ENCODE data around the gene SIL1. TPM values are rescaled to one million over a fixed set of nuclear protein-coding genes. Genes with fewer than 3 reads are reported as not detected.

SIL1 gene
- total and polyA plus RNA-seq, 9 of the 15 experiments (the other 6 are each of a cell fraction or from before 2014, with no cell fraction given): 1.3 to 30.5 (median 18.1) TPM

DNA sequence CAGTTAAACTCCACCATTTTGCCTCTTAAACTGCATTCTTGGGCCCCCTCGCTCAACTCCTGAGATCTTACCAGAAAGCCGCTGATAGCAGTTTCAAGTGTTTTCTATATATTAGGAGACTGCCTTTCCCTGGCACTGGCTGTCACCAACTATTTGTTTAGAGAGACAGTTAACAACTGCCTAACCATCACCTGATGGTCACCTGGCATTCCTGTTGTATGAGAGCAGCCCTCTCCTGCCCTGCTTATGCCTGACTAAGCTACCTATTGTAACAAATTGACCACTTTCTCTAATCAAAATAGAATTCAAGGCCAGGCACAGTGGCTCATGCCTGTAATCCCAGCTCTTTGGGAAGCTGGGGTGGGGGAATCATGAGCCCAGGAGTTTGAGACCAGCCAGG lies 28.0 kb upstream of the SIL1 start:
- Histone ChIP-seq H4K20me1 (replicated peaks; ENCODE audit: control insufficient read depth, insufficient read depth, low read length) (no peaks in the 10 kb centered on the region), H3K9me3 (replicated peaks; ENCODE audit: control insufficient read depth, insufficient read depth, low read depth, low read length) (no peaks in the 10 kb centered on the region), H3K9ac (ENCODE audit: insufficient read depth in 1 of 2, low read depth in 2 of 2, low read length in 2 of 2) (no peak overlapping the region), H3K4me1 (replicated peaks in 1 of 2; ENCODE audit: control insufficient read depth in 2 of 2, insufficient read depth in 2 of 2, low read length in 2 of 2) (0 out of 5 replicates have a peak, but pooled peaks cover 0 to 5% of the 10 kb centered on the region in 2 experiments), H3K79me2 (ENCODE audit: control insufficient read depth, insufficient read depth, low read length) (no peaks in the 10 kb centered on the region), H3K27ac (ENCODE audit: extremely low read depth, low read depth, low read length) (no peak overlapping the region), H3K36me3 (ENCODE audit: control insufficient read depth, insufficient read depth, low read length) (no peaks in the 10 kb centered on the region), H3K4me2 (ENCODE audit: insufficient read depth, low read length) (no peak overlapping the region), H3K4me3 (no peak overlapping the region), H3K27me3 (ENCODE audit: control insufficient read depth in 2 of 2, insufficient read depth in 2 of 2, low read length in 2 of 2) (no peaks in the 10 kb centered on the region), H3K9me1 (ENCODE audit: control insufficient read depth, insufficient read depth, low read length) (no peaks in the 10 kb centered on the region), H2AFZ (ENCODE audit: low read depth, low read length) (no peak overlapping the region)
- TF ChIP-seq ESRRB (CRISPR knock-in tag; IDR thresholded peaks at IDR 0.05; ENCODE audit: borderline replicate concordance) (no peak), RBM15 (IDR thresholded peaks at IDR 0.05; ENCODE audit: insufficient read depth, low read length) (no peak), ADNP (tag; IDR thresholded peaks at IDR 0.05) (no peak), GTF2F1 (IDR thresholded peaks at IDR 0.05; ENCODE audit: low read depth, low read length) (no peak), CREBBP (IDR thresholded peaks at IDR 0.05; ENCODE audit: low read depth, low read length) (no peak), HLTF (IDR thresholded peaks at IDR 0.05) (no peak), ZFX (CRISPR knock-in tag; IDR thresholded peaks at IDR 0.05) (no peak), BDP1 (IDR thresholded peaks at IDR 0.05; ENCODE audit: insufficient read depth, insufficient read length) (no peak), ZEB2 (IDR thresholded peaks at IDR 0.05) (no peak), MAZ (CRISPR knock-in tag; conservative IDR thresholded peaks at IDR 0.05 in 1 of 2, IDR thresholded peaks at IDR 0.05 in 1 of 2) (no peak), SLC30A9 (CRISPR knock-in tag; IDR thresholded peaks at IDR 0.05) (no peak), MCM3 (IDR thresholded peaks at IDR 0.05) (no peak), IRF2 (CRISPR knock-in tag; IDR thresholded peaks at IDR 0.05) (no peak), SMAD2 (IDR thresholded peaks at IDR 0.05; ENCODE audit: low read depth, low read length) (no peak), MEIS2 (IDR thresholded peaks at IDR 0.05; ENCODE audit: partially characterized antibody) (no peak)
- TF ChIP-seq, protein P1, sequence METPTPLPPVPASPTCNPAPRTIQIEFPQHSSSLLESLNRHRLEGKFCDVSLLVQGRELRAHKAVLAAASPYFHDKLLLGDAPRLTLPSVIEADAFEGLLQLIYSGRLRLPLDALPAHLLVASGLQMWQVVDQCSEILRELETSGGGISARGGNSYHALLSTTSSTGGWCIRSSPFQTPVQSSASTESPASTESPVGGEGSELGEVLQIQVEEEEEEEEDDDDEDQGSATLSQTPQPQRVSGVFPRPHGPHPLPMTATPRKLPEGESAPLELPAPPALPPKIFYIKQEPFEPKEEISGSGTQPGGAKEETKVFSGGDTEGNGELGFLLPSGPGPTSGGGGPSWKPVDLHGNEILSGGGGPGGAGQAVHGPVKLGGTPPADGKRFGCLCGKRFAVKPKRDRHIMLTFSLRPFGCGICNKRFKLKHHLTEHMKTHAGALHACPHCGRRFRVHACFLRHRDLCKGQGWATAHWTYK (CRISPR knock-in tag; IDR thresholded peaks at IDR 0.05): no peak
- TF ChIP-seq, protein P2, sequence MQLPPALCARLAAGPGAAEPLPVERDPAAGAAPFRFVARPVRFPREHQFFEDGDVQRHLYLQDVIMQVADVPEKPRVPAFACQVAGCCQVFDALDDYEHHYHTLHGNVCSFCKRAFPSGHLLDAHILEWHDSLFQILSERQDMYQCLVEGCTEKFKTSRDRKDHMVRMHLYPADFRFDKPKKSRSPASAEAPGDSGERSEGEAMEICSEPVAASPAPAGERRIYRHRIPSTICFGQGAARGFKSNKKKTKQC (CRISPR knock-in tag; IDR thresholded peaks at IDR 0.05): no peak
- TF ChIP-seq, protein P3, sequence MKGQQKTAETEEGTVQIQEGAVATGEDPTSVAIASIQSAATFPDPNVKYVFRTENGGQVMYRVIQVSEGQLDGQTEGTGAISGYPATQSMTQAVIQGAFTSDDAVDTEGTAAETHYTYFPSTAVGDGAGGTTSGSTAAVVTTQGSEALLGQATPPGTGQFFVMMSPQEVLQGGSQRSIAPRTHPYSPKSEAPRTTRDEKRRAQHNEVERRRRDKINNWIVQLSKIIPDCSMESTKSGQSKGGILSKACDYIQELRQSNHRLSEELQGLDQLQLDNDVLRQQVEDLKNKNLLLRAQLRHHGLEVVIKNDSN (CRISPR knock-in tag; IDR thresholded peaks at IDR 0.05): no peak
- TF ChIP-seq, protein P4, sequence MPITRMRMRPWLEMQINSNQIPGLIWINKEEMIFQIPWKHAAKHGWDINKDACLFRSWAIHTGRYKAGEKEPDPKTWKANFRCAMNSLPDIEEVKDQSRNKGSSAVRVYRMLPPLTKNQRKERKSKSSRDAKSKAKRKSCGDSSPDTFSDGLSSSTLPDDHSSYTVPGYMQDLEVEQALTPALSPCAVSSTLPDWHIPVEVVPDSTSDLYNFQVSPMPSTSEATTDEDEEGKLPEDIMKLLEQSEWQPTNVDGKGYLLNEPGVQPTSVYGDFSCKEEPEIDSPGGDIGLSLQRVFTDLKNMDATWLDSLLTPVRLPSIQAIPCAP (CRISPR knock-in tag; IDR thresholded peaks at IDR 0.05; ENCODE audit: borderline replicate concordance): no peak
- TF ChIP-seq, protein P5, sequence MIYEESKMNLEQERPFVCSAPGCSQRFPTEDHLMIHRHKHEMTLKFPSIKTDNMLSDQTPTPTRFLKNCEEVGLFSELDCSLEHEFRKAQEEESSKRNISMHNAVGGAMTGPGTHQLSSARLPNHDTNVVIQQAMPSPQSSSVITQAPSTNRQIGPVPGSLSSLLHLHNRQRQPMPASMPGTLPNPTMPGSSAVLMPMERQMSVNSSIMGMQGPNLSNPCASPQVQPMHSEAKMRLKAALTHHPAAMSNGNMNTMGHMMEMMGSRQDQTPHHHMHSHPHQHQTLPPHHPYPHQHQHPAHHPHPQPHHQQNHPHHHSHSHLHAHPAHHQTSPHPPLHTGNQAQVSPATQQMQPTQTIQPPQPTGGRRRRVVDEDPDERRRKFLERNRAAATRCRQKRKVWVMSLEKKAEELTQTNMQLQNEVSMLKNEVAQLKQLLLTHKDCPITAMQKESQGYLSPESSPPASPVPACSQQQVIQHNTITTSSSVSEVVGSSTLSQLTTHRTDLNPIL (CRISPR knock-in tag; IDR thresholded peaks at IDR 0.05): no peak
- in situ Hi-C loops (cut with MboI) (no loop called here), intact Hi-C loops (cut with micrococcal nuclease) (no loop called here)
- FAIRE-seq: no peak
- no TSS peak for BruUV-seq (replicated peaks)
- POLR2A ChIA-PET: interaction anchor here (0.8 kb wide), 1 partner anchor 27 kb away, joined by 3 read pairs; no protein-coding TSS in a partner anchor
- ATAC-seq: no peak
- CTCF ChIA-PET (ENCODE audit: low intra/inter-chr PET ratio): no interaction called here
- DNase-seq (ENCODE audit: extremely low read depth in 1 of 4, low spot score in 3 of 4): no peak
- WGBS (ENCODE audit: insufficient coverage, low coverage, missing lambda C conversion rate): 4% methylated on average over 2 of the region's 2 CpGs
